ENCODE measurements around the gene KIAA0513.

Gene KIAA0513

DNA sequence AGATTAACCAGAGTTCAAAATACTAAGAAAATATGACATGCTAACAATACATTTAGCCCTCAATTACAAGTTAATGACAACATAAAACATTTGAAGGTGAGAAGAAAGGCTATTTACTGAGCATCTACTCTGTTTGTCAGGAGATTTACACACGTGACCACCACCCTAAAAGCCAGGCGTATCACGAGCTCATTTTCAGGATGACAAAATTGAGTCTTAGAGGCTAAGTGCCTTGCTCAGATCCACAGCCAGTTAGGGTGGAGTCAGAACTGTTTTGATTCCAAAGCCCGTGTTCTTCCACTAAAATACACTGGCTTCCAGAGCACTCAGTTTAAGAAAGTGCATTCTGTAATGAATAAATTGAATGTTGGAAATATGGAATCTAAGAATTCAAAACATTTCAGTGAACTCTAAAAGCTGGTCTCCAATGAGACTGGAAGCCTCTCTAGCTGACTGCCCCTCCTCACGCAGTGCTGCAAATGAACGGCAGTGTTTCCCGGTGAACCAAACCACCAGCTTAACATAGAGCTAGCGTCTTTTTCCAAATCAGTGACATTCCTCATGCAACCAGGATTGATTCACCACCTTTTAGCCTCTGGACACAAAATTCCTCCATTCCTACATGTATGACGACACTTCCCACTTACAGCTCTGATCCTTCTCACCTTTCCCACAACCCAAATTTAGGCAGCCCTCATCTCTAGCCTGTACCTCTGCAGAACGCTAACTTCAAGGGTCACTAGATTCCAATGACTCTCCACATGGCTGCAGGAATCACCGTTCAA is 22.1 kb upstream of the KIAA0513 start:
- DNase-seq: no peak

- no peak for DNase-seq
Measured at GRCh38 chr16:85006639-85007038, 21.0 kb upstream of the KIAA0513 start.

DNA sequence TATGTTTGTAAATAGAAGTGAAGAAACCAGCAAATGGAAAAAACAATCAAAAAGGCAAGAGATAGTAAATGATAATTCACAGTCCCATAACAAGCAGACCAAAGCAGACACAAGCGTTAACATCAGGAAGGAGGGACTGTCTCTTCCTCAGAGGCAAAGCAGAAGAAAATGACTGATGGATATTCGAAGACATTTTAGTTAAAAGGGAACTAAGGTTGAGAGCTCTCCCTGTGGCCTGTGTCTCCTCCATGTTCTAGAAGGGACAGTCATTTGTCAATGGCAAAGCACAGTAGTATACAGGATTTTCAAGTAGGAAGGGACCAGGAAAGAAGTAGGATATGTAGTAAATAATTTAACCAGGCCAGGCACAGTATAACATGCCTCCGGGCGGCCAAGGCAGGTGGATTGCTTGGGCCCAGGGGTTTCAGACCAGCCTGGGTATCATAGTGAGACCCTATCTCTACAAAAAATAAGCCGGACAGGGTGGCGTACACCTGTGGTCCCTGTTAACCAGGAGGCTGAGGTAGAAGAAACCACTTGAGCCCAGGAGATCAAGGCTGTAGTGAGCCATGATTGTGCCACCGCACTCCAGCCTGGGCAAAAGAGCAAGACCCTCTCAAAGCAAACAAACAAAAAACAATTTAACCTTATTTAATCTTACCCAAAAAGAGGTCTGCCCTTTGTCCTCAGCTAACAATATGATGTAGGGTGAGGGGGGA is 19.9 kb upstream of the KIAA0513 start:
- no peak for DNase-seq

- DNase-seq: no peak
Measured at GRCh38 chr16:85008271-85008670, 19.3 kb upstream of the KIAA0513 start.

DNA sequence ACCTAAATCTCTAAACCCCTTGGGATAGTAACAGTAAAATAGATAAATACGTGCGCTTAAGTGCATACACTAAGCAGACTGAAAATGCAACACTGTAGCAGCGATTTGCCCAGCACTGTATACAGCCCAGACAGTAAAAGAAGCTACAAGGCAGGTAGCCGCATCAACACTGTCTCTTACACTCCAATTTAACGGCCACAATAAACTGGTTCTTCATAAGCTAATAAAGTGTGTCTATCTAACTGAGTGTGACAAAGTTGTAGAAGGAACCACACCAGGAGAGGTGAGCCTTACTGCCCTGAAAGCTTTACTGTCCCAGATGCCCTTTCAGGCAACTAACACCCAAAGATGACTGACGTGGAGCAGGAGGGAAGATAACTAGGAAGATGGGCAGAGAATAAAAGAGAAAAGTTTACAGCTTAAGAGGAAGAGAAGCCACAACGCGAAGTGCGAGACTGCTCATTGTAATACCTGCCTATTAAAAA is 17.1 kb upstream of the KIAA0513 start:
- DNase-seq: no peak

DNA sequence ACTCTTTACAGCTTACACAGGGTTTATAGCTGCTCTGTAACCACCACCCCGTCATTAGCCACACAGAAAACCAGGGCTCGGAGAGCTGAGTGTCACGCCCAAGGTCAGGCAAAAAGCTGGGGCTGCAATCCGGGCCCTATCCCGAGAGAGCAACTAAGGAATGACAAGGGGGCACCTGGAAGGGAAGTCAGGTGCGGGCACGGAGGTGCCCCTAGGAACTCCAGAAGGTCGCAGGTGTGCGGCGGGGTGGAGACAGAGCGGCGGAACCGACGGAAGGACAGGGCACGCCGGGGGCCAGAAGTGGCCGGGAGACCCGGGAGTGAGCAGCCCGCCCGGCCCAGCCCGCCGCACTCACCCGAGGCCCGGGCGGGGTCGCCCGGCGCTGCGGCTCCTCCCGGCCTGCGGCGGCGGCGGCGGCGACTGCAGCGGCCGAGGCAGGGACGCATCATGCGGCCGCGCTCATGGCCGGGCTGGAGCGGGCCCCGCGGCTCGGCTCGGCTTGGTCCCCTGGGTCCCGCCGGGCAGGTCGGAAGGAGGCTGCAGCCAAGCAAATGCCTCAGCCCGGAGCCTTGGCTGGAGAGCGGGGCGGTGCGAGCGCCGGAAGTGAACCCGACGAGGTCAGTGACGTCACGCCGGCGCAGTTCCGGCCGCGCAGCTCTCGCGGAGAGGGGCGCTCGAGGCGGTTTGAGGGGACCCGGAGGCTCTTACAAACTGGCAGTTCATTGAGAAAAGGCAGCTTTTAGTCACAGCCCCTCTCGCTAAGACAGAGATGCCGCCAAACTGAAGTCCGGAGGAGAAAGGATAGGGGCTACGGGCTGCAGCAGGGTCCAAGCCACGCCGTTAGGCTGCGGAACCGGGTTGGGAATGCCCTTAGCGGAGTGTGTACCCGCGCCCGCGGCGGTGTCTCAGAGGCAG is 16.4 kb upstream of the KIAA0513 start, which contains the start of gene ZDHHC7:
Gene ZDHHC7 (minus strand): TSS at position 605 of the 915 bp plus-strand sequence. CDS start 20,917 bp downstream, outside the sequence.
- DNase-seq: peak; percentile 51

DNA sequence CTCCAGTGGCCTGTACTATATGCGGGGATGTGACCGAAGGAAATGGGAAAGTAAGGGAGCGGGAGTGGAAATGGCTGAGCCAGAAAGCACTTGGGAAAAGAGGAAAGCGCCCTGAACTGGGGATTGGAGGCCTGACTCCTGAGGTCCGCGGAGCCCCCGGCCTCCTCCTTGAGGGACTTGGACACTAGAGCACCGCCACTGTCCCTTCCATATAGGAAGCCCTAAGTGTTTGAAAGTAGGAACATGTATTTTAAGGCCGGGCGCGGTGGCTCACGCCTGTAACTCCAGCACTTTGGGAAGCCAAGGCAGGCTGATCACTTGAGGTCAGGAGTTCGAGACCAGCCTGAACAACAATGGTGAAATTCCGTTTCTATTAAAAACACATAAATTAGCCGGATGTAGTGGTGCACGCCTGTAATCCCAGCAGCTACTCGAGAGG is 15.7 kb upstream of the KIAA0513 start:
- no peak for DNase-seq

DNA sequence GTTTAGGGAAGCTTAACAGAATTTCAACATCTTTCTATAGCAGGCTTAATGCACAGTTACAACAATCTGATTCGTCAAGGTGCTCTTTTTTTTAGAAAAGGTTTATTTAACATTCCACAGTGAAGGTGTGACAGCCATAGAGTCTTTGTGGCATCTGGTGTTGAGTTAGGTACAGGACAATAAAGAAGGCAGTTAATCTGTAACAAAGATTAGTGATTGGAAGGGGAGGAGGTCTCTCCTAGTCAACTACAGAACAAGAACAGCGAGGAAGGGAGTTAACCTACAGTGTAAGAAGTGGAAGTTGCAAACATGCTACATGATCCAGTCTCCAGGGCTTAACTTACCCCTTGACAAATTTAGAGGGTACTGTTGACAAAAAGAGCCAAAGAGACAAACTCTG is 13.3 kb upstream of the KIAA0513 start:
- no peak for DNase-seq

GRCh38 chr16:85015481-85016187 is 12.0 kb upstream of the KIAA0513 start:
- no peak for DNase-seq

- DNase-seq: no peak
Measured at GRCh38 chr16:85017151-85017550, 10.4 kb upstream of the KIAA0513 start.

DNA sequence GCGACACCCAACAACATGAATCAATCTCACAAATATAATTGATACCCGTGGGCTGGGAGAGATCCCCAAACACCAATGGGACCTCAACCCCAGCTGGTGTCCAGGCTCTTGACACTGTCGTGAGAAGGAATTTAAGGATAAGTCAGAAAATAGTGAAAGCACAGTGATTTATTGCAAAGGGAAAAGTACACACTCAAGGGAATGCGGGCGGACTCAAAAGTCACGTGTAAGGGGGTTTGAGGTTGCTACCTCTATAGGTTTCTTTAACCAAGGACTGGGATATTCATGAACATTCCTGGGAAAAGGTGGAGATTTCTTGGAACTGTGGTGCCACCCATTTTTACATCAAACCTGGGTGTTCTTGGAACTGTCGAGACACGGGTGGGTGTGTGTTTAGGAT is 10.0 kb upstream of the KIAA0513 start:
- DNase-seq: no peak

DNA sequence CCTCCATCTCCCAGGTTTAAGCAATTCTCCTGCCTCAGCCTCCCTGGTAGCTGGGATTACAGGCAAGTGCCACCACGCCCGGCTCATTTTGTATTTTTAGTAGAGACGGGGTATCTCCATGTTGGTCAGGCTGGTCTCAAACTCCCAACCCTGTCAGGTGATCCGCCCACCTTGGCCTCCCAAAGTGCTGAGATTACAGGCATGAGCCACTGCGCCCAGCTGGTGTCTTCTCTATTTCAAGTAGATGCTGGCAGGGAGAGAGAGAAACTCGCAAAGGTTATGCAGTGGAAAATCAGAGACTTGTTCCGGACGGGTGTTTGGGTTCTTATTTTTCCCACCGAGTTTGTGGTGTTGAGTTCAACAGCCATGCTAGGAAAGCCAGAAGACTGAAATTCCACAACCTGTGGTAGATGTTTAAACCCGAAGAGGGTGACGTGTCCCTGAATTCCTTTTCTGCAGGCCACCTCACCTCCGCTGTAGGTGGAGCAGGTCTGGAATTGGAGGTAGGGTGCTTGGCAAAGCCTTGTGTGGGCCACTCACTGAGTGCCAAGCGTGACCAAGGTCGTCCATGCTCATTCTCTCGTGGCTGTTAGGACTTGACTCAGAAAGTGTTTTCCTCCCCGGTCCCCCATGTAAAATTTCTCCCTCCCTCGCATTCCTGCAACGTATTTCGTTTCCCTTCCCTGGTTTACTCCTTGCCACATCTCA is 8.9 kb upstream of the KIAA0513 start:
- DNase-seq: no peak

GRCh38 chr16:85019659-85020245 is 7.8 kb upstream of the KIAA0513 start:
- DNase-seq: no peak

DNA sequence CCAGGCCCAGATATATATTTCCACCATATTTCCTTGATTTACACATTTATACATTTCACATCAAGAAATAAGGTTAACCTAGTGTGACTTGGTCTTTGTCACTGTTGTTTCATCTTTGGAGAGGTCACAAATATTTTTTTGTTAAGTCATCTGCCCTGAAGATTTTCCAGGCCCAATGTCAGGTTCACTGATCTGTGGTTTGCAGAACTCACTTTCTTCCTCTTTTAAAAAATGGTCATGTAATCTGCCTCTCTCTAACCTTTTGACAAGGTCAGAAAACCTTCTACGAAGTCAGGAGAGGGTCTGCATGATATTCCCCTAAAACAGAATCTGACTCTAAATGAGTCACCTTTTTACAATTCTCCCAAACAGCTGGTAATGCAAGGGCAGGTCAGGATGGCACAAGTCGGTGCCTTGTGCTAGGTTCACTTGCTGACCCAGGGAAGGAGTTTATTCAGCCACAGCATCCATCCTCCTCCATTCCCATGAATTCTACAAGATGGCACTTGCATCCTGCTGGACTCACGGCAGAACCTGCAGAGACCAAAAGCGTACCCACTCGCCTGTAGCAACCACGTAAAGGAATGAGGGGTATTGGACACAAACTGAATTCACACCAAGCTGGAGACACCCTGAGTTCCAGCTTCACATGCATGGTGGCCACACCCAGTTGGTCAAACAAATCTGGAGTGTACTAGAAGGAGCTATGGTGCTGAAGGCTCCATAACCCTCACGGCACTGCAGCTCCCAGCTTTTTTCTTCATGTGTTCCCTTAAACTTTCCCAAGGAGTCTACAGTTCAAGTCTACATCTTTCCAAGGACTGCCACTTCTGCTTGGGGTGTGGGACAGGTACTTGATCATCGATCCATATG is 1.6 kb upstream of the KIAA0513 start:
- no peak for DNase-seq

- no peak for DNase-seq
Measured at GRCh38 chr16:85026703-85027102, 892 bp upstream of the KIAA0513 start.

DNA sequence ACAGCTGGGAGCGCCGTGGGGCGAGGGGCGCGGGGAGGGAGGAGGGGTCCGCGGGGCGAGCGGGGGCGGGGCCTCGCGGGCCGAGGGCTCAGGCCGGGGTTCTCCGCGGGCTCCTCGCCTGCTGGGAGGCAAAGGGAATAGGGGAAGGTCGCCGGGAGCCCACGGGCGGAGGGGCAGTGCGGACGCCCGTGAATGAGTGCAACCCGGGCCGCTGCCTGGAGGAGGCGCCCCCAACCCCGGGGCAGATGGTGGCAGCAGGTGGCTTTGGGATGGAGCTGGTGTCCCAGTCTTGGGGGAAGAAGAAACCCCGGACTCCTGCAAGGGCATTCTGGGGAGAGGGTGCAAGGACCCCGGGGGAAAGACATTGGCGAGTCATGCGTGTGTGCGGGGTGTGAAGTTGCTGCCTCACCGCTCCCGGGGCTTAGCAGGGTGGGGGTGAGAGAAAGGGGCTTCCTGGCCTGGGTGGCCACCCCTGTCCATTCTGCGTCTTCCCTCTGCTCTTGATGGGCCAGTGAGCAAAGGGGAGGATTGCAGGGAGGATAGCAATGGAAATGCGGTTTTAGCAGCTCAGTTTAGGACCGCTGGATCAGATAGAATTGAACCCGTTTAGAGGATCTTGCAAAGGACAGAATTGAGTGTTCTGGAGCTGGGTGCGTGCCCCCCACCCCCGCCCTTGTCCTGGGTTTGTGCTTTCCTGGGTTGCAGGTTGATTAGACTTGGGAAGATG is 526 bp downstream of the KIAA0513 start:
- no peak for DNase-seq

DNA sequence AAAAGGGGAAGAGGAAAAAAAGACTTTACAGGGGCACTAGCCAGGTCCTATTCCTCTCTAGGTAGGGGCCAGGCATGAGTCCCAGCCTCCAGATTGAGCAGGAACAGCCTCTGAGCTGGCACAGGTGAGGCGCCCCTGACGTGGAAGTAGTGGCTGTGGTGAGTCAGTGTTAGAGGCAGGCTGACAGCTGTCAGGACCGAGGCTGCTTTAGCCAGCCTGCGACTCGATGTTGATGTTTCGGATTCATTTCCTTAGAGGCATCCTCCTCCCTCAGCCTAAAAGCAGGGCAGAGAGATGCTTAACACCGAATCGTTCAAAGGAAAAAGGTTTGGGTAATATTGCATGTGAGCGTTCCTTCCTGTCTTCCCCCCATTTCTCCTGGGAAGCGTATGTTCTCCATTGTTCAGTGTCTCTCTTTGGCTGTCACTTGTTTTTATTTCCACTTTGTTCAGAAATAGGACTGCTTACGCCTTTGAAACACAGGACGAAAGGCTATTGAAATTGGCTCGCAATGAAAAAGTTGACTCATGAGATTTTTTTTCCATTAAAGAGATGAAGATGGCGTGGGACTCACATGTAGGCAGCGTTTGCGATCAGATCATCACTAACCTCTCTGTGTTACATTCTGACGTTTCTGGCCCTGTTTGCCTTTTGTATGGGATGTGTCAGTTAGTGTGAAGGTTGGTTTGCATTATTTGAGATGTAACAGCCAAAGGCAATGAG is 1.3 kb downstream of the KIAA0513 start:
- DNase-seq: no peak

DNA sequence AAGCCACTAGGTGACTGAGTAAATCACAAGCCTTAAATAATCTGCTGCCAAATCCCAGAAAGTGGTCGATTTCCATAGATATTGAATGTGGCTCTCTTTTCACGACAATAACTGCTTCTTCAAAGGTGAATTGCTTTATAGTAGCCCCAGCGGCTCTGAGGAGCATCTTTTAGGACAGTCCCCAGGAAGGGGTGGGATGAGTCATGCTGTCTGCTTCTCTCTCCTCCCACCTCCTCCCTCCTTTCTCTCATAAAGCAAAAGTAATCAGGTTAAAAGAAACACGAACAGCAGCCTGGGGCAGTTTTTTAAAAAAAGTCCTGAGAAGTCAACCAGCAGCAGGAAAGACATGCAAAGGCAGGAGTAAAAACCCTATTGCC is 1.8 kb downstream of the KIAA0513 start:
- no peak for DNase-seq

DNA sequence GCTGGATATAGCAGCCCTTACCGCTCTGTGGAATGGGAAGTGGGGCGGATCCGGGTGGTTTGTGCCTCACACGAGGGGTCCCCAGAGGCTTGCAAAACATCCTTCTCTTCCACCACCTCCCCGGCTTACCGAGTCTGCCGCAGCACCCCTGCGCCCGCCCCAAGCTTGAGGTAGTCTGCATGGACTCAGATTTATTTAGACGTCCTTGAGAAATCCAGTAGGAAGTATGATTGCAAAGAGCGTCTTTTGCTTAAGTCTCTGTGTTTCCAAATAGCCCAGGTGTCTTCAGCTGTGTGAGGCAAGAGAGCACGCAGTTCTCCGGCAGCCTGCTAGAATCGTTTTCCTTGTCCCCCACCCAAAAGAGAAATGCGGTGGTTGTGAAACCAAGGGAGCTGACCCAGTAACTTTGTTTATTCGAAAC is 2.4 kb downstream of the KIAA0513 start:
- no peak for DNase-seq

All from NCI-H446 treated with DMSO at 0.1 percent for 48 hours (cell line).